MCF 10A (cell line): ENCODE data around the gene CPNE4. TPM values are rescaled to one million over a fixed set of nuclear protein-coding genes. Genes with fewer than 3 reads are reported as not detected.

Source experiments
- BruUV-seq: library from RNA; stranded (reverse); fragments of 400-500 nt; replicated peaks from 2 replicates; lab custom pipeline; 2021; lab: Mats Ljungman, UMichigan
- CTCF ChIA-PET: fragments of 300-600 bp; sonication (Branson Sonifier 250); formaldehyde crosslinking; extraction: SDS; loops from one replicate; lab custom pipeline; 2021; ENCODE audit warnings: antibody characterized with exemption, inconsistent platforms; lab: Yijun Ruan, JAX
- POLR2A ChIA-PET: fragments of 300-600, 350-650 bp; sonication (Branson Sonifier 250); formaldehyde crosslinking; extraction: SDS; loops from one replicate; lab custom pipeline; 2020; ENCODE audit warnings: antibody characterized with exemption, inconsistent platforms; lab: Yijun Ruan, JAX
- DNase-seq: peaks from one replicate; pipeline ENCODE4 v3.0.0-alpha.2; 2018; ENCODE audit not compliant: unreplicated experiment
- H3K27ac Mint-ChIP-seq: one replicate; pipeline ENCODE4 v1.8.0; 2022; ENCODE audit warnings: mild to moderate bottlenecking, low read depth, mixed read lengths; ENCODE audit not compliant: unreplicated experiment
- H3K27me3 Mint-ChIP-seq: one replicate; pipeline ENCODE4 v1.8.0; 2022; ENCODE audit warnings: mixed read lengths; ENCODE audit not compliant: insufficient read depth, unreplicated experiment
- H3K36me3 Mint-ChIP-seq: one replicate; pipeline ENCODE4 v1.8.0; 2022; ENCODE audit warnings: mild to moderate bottlenecking, moderate library complexity, mixed read lengths; ENCODE audit not compliant: insufficient read depth, unreplicated experiment
- H3K4me1 Mint-ChIP-seq: one replicate; pipeline ENCODE4 v1.8.0; 2022; ENCODE audit warnings: mixed read lengths; ENCODE audit not compliant: insufficient read depth, unreplicated experiment
- H3K4me3 Mint-ChIP-seq: one replicate; pipeline ENCODE4 v1.8.0; 2022; ENCODE audit warnings: mild to moderate bottlenecking, moderate library complexity, mixed read lengths; ENCODE audit not compliant: unreplicated experiment
- H3K9me3 Mint-ChIP-seq: one replicate; pipeline ENCODE4 v1.8.0; 2022; ENCODE audit warnings: mixed read lengths; ENCODE audit not compliant: unreplicated experiment
- intact Hi-C: fragments of 100-400 bp; cut with micrococcal nuclease; formaldehyde crosslinking; loops from 2 replicates; pipeline ENCODE4 v1.14.1; 2022
- total RNA-seq: library from RNA; stranded (reverse); gene quantifications from 2 replicates; pipeline ENCODE4 v1.2.3, GENCODE V29; 2022
- TF ChIP-seq, protein P1 (sequence below): fragments of 200-600 bp; IDR thresholded peaks from one replicate; pipeline ENCODE4 v1.8.0; 2022; ENCODE audit warnings: antibody characterized with exemption, mild to moderate bottlenecking; ENCODE audit not compliant: unreplicated experiment

The CPNE4 gene
- total RNA-seq, 1 experiment from 2014 or later = not detected

DNA sequence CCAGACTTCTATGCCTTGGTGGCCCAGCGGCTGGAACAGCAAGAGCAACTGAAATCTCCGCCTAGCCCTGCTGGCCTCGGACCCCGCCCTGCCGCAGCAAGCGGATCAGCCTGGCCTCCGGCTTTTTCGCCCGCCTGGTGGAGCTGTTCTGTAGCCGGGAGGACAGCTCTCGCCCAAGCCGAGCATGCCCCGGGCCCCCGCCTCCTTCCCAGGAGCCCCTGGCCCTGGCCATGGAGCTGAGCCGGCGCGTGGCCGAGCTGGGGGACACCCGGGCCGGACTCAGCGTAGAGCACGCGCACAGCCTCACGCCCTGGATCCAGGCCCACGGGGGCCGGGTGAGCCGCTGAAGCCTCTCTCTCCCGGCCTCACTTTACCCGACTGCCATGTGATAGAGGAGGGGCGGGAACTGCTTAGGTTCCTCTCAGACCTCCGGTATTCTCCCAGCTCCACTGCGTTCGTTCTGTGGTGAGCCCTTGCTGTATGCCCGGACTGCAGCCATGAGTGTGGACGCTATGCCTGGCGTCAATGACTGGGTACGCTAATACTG is 507.9 kb downstream of the CPNE4 start:
- no peaks in the 10 kb centered on the region for H3K36me3 Mint-ChIP-seq
- intact Hi-C loops = no loop called here
- TF ChIP-seq, protein P1, sequence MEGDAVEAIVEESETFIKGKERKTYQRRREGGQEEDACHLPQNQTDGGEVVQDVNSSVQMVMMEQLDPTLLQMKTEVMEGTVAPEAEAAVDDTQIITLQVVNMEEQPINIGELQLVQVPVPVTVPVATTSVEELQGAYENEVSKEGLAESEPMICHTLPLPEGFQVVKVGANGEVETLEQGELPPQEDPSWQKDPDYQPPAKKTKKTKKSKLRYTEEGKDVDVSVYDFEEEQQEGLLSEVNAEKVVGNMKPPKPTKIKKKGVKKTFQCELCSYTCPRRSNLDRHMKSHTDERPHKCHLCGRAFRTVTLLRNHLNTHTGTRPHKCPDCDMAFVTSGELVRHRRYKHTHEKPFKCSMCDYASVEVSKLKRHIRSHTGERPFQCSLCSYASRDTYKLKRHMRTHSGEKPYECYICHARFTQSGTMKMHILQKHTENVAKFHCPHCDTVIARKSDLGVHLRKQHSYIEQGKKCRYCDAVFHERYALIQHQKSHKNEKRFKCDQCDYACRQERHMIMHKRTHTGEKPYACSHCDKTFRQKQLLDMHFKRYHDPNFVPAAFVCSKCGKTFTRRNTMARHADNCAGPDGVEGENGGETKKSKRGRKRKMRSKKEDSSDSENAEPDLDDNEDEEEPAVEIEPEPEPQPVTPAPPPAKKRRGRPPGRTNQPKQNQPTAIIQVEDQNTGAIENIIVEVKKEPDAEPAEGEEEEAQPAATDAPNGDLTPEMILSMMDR = no peak
- no peak overlapping the region for H3K27ac Mint-ChIP-seq
- no peaks in the 10 kb centered on the region for H3K9me3 Mint-ChIP-seq
- H3K4me1 Mint-ChIP-seq = no peaks in the 10 kb centered on the region
- H3K4me3 Mint-ChIP-seq = no peak overlapping the region
- ChIA-PET CTCF (interaction anchor here (0.8 to 1.2 kb wide), 2 partner anchors 8 to 14 kb away, joined by 3 to 4 read pairs; no protein-coding TSS in a partner anchor), POLR2A (no interaction called here)
- no TSS peak for BruUV-seq
- no peak for DNase-seq
- H3K27me3 Mint-ChIP-seq = peaks cover 26% of the 10 kb centered on the region

DNA sequence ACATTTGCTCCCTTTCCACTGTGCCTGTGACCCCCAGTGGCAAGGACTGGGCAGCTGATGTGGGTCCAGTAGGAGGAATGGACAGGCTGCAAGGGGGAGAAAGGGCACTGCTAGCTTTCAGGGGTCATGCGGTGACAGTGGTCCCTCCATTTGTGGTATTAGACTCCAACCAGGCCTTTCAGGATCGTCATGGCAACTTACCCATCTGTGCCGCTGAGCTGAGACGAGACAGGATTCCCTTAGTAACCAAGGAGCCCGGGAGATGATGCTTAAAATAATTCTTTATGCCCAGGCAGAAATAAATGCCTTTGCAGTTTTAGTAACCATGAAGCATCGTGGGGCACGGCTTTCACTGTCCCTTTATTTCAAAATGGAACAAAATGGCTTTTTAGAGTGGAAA is 516.1 kb downstream of the CPNE4 start:
- no TSS peak for BruUV-seq
- Mint-ChIP-seq H3K27ac (no peak overlapping the region), H3K9me3 (peaks cover 4% of the 10 kb centered on the region), H3K36me3 (no peaks in the 10 kb centered on the region), H3K27me3 (peaks cover 2% of the 10 kb centered on the region), H3K4me1 (no peaks in the 10 kb centered on the region), H3K4me3 (no peak overlapping the region)
- intact Hi-C loops = no loop called here
- ChIA-PET CTCF (interaction anchor here (1.1 kb wide), 1 partner anchor 9 kb away, joined by 4 read pairs; no protein-coding TSS in a partner anchor), POLR2A (no interaction called here)
- DNase-seq = no peak
- TF ChIP-seq, protein P1 = no peak

DNA sequence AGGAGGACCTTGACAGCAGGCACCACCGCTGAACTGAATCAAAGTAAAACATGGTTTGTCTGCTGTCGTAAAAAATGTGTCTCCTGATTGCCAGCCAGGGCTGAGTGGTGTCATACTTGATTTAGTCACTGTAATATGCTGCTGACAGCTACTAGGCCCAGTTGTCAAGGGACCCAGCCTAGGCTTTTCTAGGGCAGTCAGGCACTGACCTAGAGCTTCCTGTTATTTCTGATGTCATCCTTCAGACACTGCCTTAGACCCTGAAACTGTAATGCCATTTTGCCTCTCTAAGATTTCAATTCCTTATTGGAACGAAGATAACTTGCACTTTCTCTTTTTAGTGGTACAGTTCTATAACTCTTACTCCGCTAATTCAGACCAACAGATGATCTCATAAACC is 529.4 kb downstream of the CPNE4 start:
- Mint-ChIP-seq H3K36me3 (peaks cover 9% of the 10 kb centered on the region), H3K27me3 (no peaks in the 10 kb centered on the region)
- POLR2A ChIA-PET = no interaction called here

DNA sequence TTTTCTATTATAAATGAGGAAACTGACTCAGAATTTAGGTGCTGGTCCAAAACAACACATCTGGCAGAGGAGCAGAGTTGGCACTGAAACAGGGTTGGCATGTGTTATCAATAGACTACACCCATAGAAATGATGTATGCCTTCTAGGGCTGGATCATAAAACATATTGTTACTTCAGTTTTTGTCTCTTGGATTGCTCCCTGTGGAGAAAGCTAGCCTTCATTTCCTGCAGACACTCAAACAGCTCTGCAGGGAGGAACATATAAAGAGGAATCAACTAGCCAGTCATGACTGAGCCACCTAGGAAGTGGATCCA is 531.5 kb downstream of the CPNE4 start:
- BruUV-seq = TSS peak; percentile 65
- Mint-ChIP-seq H3K36me3 (peaks cover 30% of the 10 kb centered on the region), H3K27me3 (no peaks in the 10 kb centered on the region), H3K27ac (peak overlapping the region; percentile 91), H3K4me1 (peaks cover 21% of the 10 kb centered on the region), H3K9me3 (no peaks in the 10 kb centered on the region), H3K4me3 (peak overlapping the region; percentile 95)
- TF ChIP-seq, protein P1 = no peak
- ChIA-PET POLR2A (interaction anchor here (0.8 to 1.0 kb wide), 2 partner anchors 28 to 122 kb away, joined by 3 read pairs; partner anchors contain the start of gene NUDT16), CTCF (interaction anchor here (0.8 to 1.0 kb wide), 2 partner anchors 470 to 526 kb away, joined by 3 read pairs; no protein-coding TSS in a partner anchor)
- intact Hi-C loops = loop anchor here (2.0 to 5.0 kb wide), 2 partner anchors 121 to 476 kb away; partner anchors contain the start of genes ASTE1, NEK11 and NUDT16
- no peak for DNase-seq

More for the DNA sequence above, 529.4 kb downstream of the CPNE4 start:
- Mint-ChIP-seq H3K27ac (no peak overlapping the region), H3K9me3 (no peaks in the 10 kb centered on the region), H3K4me1 (peaks cover 8% of the 10 kb centered on the region), H3K4me3 (no peak overlapping the region)
- TF ChIP-seq, protein P1 = no peak
- intact Hi-C loops = no loop called here
- CTCF ChIA-PET = no interaction called here
- no TSS peak for BruUV-seq
- no peak for DNase-seq
